Activated CD4-positive, alpha-beta T cell treated with anti-CD3 and anti-CD28 coated beads for 36 hours (primary cell): Measurements from ENCODE around the gene FAM174C. TPM values are rescaled to one million over a fixed set of nuclear protein-coding genes. Genes with fewer than 3 reads are reported as not detected.

ENCODE experiments used
- ATAC-seq: fragments of 200-7000 bp; cut with Tn5 transposase; one replicate; pipeline ENCODE4 v1.10.0; 2021; ENCODE audit warnings: mild to moderate bottlenecking, moderate library complexity
- CTCF ChIA-PET: fragments of 350-600 bp; sonication (Branson Sonifier 250); formaldehyde crosslinking; loops from one replicate; lab custom pipeline; 2021; ENCODE audit warnings: antibody characterized with exemption; lab: Charles Lee
- POLR2A ChIA-PET: fragments of 350-600 bp; sonication (Branson Sonifier 250); formaldehyde crosslinking; loops from one replicate; lab custom pipeline; 2021; ENCODE audit warnings: antibody characterized with exemption, inconsistent platforms; lab: Charles Lee
- DNase-seq: peaks from one replicate; pipeline ENCODE4 v3.0.0-alpha.2; 2020
- H3K27ac Mint-ChIP-seq: one replicate; pipeline ENCODE4 v1.8.0; 2021; ENCODE audit warnings: mixed read lengths
- H3K27me3 Mint-ChIP-seq: one replicate; pipeline ENCODE4 v1.8.0; 2021; ENCODE audit warnings: mixed read lengths
- H3K36me3 Mint-ChIP-seq: one replicate; pipeline ENCODE4 v1.8.0; 2021; ENCODE audit warnings: low read depth, mixed read lengths
- H3K4me1 Mint-ChIP-seq: one replicate; pipeline ENCODE4 v1.8.0; 2021; ENCODE audit warnings: mixed read lengths
- H3K4me3 Mint-ChIP-seq: one replicate; pipeline ENCODE4 v1.8.0; 2021; ENCODE audit warnings: mild to moderate bottlenecking, moderate library complexity, mixed read lengths
- H3K9me3 Mint-ChIP-seq: one replicate; pipeline ENCODE4 v1.8.0; 2021; ENCODE audit warnings: low read depth, mixed read lengths
- intact Hi-C, 2 experiments: fragments of 100-400 bp; cut with DNase I in 1 of 2; cut with micrococcal nuclease in 1 of 2; formaldehyde crosslinking; loops; one replicate each; pipeline versions ENCODE4 v1.14.2 to v1.15.1; 2022 to 2024; cut with DNase I, micrococcal nuclease
- total RNA-seq, 2 experiments: library from RNA; stranded (reverse); gene quantifications; one replicate each; pipeline ENCODE4 v1.2.3, GENCODE V29; 2021

The FAM174C gene
- total RNA-seq, 2 experiments from 2014 or later, result 75.3 to 88.3 TPM

- H3K36me3 Mint-ChIP-seq, result peaks cover 2% of the 10 kb centered on the region
- no peak overlapping the region for H3K4me3 Mint-ChIP-seq
- ATAC-seq (peak; percentile 9), DNase-seq (no peak)
- intact Hi-C loops, result no loop called here
- ChIA-PET POLR2A (no interaction called here), CTCF (interaction anchor here (0.8 to 1.2 kb wide), 3 partner anchors 12 to 179 kb away, joined by 3 read pairs; no protein-coding TSS in a partner anchor)
- no peaks in the 10 kb centered on the region for H3K27me3 Mint-ChIP-seq
- no peak overlapping the region for H3K27ac Mint-ChIP-seq
- H3K4me1 Mint-ChIP-seq, result peaks cover 3% of the 10 kb centered on the region
- H3K9me3 Mint-ChIP-seq, result no peaks in the 10 kb centered on the region
These were observed 43.3 kb upstream of the FAM174C start for GRCh38 chr19:1231729-1232637.

- DNase-seq, result no peak
- no peak for ATAC-seq
- Mint-ChIP-seq H3K36me3 (no peaks in the 10 kb centered on the region), H3K9me3 (no peaks in the 10 kb centered on the region), H3K4me3 (no peak overlapping the region), H3K4me1 (peaks cover 3% of the 10 kb centered on the region), H3K27me3 (no peaks in the 10 kb centered on the region), H3K27ac (no peak overlapping the region)
- CTCF ChIA-PET, result interaction anchor here (1.2 kb wide), 1 partner anchor 12 kb away, joined by 3 read pairs; no protein-coding TSS in a partner anchor
- intact Hi-C loops, result no loop called here
- POLR2A ChIA-PET, result no interaction called here
These were observed 42.7 kb upstream of the FAM174C start for GRCh38 chr19:1232652-1233072.

- CTCF ChIA-PET, result interaction anchor here (0.6 kb wide), 1 partner anchor 10 kb away, joined by 3 read pairs; no protein-coding TSS in a partner anchor
These were observed 42.1 kb upstream of the FAM174C start for GRCh38 chr19:1233115-1233667.

DNA sequence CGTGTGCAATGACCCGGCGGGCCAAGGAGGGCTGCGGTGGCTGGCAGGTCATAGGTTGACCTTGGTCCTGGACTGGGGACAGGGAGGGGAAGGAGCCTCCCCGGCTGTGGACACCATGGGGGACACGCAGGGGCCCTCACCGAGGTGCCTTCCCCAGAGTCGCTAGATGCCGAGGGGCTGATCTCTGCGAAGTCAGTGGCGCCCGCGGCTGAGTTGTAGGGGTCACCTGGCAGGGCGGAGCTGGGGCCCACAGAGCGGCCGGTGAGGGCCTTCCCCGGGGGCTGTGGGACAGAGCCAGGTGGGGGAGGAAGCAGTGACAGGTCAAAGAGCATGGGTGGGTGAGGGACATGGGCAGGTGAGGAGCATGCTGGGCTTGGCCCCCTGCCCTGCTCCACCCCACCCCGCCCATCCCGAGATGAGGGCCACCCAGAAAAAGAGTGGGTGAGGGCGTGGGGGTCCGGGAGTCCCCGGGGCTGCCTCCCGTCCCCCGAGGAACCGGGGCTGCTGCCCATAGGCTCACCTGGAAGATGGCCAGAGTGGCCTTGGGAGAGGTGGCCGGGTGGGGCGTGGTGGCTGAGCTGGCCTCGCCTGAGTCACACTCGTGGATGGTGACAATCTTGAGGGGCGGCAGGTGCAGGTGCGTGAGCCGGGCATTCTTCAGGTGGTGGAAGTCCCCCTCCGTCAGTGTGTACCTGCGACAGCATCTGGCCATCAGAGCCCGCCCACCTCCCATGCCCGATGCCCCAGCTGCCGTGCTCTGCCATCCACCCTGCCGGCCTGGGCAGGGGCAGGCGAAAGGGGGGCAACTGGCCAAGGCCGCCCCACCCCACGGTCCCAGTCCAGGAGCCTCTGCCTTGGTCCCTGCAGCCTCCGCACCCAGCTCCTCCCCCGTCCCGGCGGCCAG is 41.0 kb upstream of the FAM174C start:
- intact Hi-C loops, result no loop called here
- no peak for ATAC-seq
- peaks cover 6% of the 10 kb centered on the region for H3K27me3 Mint-ChIP-seq
- H3K4me3 Mint-ChIP-seq, result no peak overlapping the region
- H3K27ac Mint-ChIP-seq, result no peak overlapping the region
- no peaks in the 10 kb centered on the region for H3K9me3 Mint-ChIP-seq
- peaks cover 10% of the 10 kb centered on the region for H3K4me1 Mint-ChIP-seq
- DNase-seq, result no peak
- POLR2A ChIA-PET, result no interaction called here
- no peaks in the 10 kb centered on the region for H3K36me3 Mint-ChIP-seq
- CTCF ChIA-PET, result interaction anchor here (0.6 kb wide), 1 partner anchor 9 kb away, joined by 3 read pairs; no protein-coding TSS in a partner anchor

More at GRCh38 chr19:1233115-1233667, 42.1 kb upstream of the FAM174C start:
- DNase-seq (no peak), ATAC-seq (no peak)
- Mint-ChIP-seq H3K27ac (no peak overlapping the region), H3K9me3 (no peaks in the 10 kb centered on the region), H3K36me3 (no peaks in the 10 kb centered on the region), H3K27me3 (peaks cover under 1% of the 10 kb centered on the region), H3K4me1 (peaks cover 3% of the 10 kb centered on the region), H3K4me3 (no peak overlapping the region)
- POLR2A ChIA-PET, result no interaction called here
- intact Hi-C loops, result no loop called here

- POLR2A ChIA-PET, result no interaction called here
- DNase-seq, result no peak
- Mint-ChIP-seq H3K27me3 (peaks cover 6% of the 10 kb centered on the region), H3K4me1 (peaks cover 13% of the 10 kb centered on the region), H3K4me3 (no peak overlapping the region), H3K9me3 (no peaks in the 10 kb centered on the region), H3K36me3 (no peaks in the 10 kb centered on the region), H3K27ac (no peak overlapping the region)
- ATAC-seq, result no peak
- intact Hi-C loops, result no loop called here
- CTCF ChIA-PET, result no interaction called here
These were observed 40.4 kb upstream of the FAM174C start for GRCh38 chr19:1234955-1235380.

DNA sequence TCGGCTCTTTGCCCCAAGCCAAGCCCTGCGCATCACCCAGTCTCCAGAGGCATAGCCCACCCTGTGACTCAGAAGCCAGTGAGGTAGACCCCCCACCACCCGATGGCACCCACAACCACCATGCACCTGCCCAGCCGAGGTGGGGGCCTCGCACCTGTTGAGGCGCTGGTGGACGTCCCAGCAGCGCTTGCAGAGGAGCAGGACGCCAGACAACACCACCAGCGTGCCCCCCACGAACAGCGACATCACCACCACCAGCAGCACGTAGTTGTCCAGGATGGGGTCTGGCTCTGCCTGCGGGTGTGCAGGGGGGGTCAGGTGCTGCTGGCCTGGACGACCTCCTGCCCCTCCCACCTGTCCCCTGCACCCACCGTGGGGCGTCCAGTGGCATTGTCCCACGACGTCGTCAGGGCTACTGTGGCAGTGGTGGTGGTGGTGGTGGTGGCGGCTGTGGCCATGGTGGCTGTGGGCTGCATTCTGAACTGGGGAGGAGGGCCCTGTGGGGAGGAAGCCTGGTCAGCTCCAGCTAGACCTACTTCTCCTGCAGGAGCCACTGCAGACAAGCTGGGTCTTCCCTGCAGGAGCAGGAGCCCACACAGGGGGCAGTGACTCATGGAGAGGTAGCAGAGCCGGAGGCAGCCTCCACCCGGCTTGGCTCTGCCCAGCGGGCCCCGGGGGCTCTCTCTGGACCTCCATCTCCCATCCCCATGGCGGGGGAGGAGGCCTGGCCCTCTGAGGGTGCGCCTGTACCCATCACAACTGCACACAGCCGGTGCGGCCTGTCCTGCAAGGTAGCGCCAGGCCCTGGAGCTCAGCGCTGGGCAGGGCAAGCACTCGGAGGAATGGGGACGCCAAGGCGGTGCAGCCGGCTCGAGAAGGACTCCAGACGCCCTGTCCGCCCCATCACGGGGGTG is 39.4 kb upstream of the FAM174C start:
- ChIA-PET POLR2A (no interaction called here), CTCF (no interaction called here)
- Mint-ChIP-seq H3K27ac (no peak overlapping the region), H3K4me1 (peaks cover 15% of the 10 kb centered on the region), H3K4me3 (peak overlapping the region; percentile 6), H3K27me3 (peaks cover 6% of the 10 kb centered on the region), H3K9me3 (no peaks in the 10 kb centered on the region), H3K36me3 (no peaks in the 10 kb centered on the region)
- ATAC-seq, result no peak
- intact Hi-C loops, result no loop called here
- DNase-seq, result no peak

DNA sequence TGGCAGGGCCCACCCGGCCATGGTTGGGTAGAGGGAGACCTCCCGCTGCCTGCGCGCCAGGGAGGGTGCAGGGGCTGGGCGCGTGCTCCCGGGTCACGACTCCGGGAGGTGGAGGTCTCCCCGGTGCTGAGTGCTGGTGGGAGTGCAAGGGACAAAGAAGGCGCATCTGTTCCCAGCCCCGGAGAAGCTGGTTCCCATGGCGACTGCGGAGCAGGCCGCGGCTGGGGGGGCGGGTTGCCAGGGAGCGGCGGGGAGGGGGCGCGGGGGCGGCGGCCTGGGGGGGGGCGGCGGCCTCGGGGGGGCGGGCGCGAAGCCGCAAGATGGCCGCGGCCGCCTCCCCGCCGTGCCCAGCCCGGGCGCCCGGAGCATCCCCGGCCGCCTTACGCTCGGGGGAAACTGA is 38.8 kb upstream of the FAM174C start:
- ATAC-seq, result no peak
- ChIA-PET CTCF (no interaction called here), POLR2A (no interaction called here)
- Mint-ChIP-seq H3K9me3 (no peaks in the 10 kb centered on the region), H3K4me3 (peak overlapping the region; percentile 6), H3K4me1 (peaks cover 22% of the 10 kb centered on the region), H3K27me3 (peaks cover 6% of the 10 kb centered on the region), H3K27ac (no peak overlapping the region), H3K36me3 (no peaks in the 10 kb centered on the region)
- DNase-seq, result no peak
- intact Hi-C loops, result no loop called here

GRCh38 chr19:1237027-1237659 is 38.2 kb upstream of the FAM174C start:
- DNase-seq, result no peak
- POLR2A ChIA-PET, result no interaction called here
- H3K27me3 Mint-ChIP-seq, result peaks cover 6% of the 10 kb centered on the region
- H3K4me3 Mint-ChIP-seq, result peak overlapping the region; percentile 33
- H3K36me3 Mint-ChIP-seq, result no peaks in the 10 kb centered on the region
- H3K4me1 Mint-ChIP-seq, result peaks cover 22% of the 10 kb centered on the region
- H3K9me3 Mint-ChIP-seq, result no peaks in the 10 kb centered on the region
- CTCF ChIA-PET, result no interaction called here
- no peak overlapping the region for H3K27ac Mint-ChIP-seq
- ATAC-seq, result no peak
- intact Hi-C loops, result no loop called here

DNA sequence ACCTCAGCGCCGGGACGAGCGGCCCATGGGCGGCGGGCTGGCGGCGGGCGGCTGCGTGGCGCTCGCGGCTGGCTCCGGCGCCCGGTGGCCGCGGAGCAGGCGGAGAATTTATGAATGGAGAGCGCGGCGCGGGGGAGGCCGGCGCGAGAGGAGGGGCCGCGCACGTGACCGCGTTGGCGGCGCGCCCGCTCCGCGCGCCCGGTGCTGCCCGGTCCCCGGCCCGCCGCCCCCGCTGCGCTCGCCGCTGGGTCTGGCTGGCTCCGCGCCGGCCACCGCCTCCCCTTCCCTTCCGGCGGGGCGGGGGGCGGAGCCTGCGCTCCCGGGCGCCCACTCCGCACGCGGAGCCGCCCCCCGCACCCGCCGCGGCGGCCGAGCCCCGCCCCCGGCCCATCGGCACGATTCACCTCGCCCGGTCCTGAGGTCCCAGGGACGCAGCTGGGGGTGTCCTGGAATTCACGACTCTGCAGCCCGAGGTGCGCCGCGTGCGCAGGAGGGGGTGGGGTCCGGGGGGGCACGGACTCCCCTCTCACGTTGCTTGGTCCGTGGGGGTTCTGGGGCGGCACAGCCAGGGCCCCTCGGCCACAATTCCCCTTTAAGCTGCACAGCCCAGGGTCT is 37.5 kb upstream of the FAM174C start, which contains the start of gene CBARP:
CBARP (minus strand) TSS at position 252 of the 615 bp plus-strand sequence. CDS start 1,905 bp downstream, outside the sequence.
- Mint-ChIP-seq H3K4me3 (peak within 1 kb of the TSS; percentile 54), H3K9me3 (no peaks in the 10 kb centered on the region), H3K36me3 (no peaks in the 10 kb centered on the region), H3K27ac (no peak within 1 kb of the TSS), H3K4me1 (peaks cover 27% of the 10 kb centered on the region), H3K27me3 (peaks cover 6% of the 10 kb centered on the region)
- ChIA-PET CTCF (interaction anchor here (0.5 to 1.1 kb wide), 2 partner anchors 44 to 254 kb away, joined by 3 to 6 read pairs; partner anchors contain the start of gene WDR18), POLR2A (interaction anchor here (1.0 kb wide), 1 partner anchor 216 kb away, joined by 4 read pairs; no protein-coding TSS in a partner anchor)
- DNase-seq (peak; percentile 51), ATAC-seq (no peak)
- intact Hi-C loops, result no loop called here
